Measurements from ENCODE around the gene BRI3BP. TPM values are rescaled to one million over a fixed set of nuclear protein-coding genes. Genes with fewer than 3 reads are reported as not detected.
"Not testable (repeated sequence)": the region's sequence is repeated elsewhere in the genome, so short reads cannot be mapped to it uniquely, and the experiment has no call there.

BRI3BP gene
- total RNA-seq, 2 donors from 2014 or later: 42.1 to 49.1 TPM

- ATAC-seq: no peak
Observed at GRCh38 chr12:125014526-125014925, 21.1 kb downstream of the BRI3BP start.

GRCh38 chr12:125015680-125016310 is 22.4 kb downstream of the BRI3BP start:
- intact Hi-C loops (cut with DNase I, micrococcal nuclease): no loop called here
- ATAC-seq (no peak), DNase-seq (no peak)

More at GRCh38 chr12:125014526-125014925, 21.1 kb downstream of the BRI3BP start:
- DNase-seq: no peak
- intact Hi-C loops (cut with DNase I, micrococcal nuclease): no loop called here

DNA sequence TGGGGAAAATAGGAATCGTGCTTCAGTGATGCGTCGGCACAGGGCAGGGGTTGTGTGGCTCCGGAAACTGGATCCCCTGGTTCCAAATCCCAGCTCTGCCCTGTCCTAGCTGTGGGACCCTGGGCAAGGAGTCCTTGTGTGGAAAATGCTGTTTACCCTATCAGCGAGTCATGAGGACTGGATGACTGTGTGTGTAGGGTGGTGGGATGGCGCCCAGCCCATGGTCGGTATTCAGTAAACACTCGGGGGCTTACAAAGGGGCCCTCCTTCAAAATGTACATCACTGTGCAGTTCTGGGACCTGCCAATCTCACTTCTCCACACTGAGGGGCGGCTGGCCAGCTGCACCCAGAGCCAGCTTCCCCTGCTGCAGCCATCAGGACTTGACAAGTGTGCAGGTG is 24.4 kb downstream of the BRI3BP start:
- no peak for ATAC-seq
- intact Hi-C loops (cut with DNase I, micrococcal nuclease): no loop called here
- DNase-seq: no peak

DNA sequence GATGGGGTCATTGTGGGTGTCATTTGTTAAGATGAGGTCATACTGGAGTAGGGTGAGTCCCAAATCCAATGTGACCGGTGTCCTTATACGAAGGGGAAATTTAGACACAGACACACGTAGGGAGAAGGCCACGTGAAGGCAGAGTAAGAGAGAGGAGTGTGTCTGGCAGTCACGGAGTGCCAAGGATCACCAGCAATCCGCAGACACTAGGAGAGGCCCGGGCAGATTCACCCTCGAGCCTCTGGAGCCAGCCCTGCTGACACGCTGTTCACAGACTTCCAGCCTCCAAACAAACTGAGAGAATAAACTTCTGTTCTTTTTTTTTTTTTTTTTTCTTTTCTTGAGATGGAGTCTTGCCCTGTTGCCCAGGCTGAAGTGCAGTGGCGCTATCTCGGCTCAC is 24.9 kb downstream of the BRI3BP start:
- no peak for DNase-seq
- intact Hi-C loops (cut with DNase I, micrococcal nuclease): no loop called here
- no peak for ATAC-seq

DNA sequence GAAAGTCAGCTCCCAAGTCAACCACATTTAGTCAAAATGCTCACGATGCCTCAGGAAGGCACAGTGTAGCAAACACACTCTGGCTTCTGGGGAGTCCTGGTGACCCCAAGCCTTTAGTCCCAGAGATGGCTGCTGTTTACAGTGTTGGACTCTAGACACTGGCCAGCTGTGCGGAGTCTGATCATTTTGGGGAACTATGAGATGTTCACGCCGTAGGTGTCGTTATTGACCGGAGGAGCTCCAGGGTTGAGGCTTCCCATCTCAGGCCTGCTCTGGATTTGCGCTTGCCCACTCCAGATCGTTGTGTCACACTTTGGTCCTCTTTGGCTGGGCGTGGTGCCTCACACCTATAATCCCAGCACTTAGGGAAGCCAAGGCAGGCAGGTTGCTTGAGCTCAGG is 27.7 kb downstream of the BRI3BP start:
- no peak for ATAC-seq
- DNase-seq: no peak
- intact Hi-C loops (cut with DNase I, micrococcal nuclease): no loop called here

DNA sequence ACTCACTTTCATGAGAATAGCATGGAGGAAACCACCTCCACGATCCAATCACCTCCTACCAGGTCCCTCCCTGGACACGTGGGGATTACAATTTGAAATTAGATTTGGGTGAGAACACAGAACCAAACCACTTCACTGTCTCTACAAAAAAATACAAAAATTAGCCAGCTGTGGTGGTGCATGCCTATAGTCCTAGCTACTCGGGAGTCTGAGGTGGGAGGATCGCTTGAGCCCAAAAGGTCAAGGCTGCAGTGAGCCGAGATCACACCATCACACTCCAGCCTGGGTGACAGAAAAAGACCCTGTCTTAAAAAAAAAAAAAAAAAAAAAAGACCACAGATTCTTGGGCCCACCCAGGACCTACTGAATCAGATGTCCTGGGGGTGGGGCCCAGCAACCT is 28.3 kb downstream of the BRI3BP start:
- intact Hi-C loops (cut with DNase I, micrococcal nuclease): no loop called here
- DNase-seq: no peak
- no peak for ATAC-seq

- ATAC-seq (no peak), DNase-seq (no peak)
- intact Hi-C loops (cut with DNase I, micrococcal nuclease): no loop called here
Observed at GRCh38 chr12:125023065-125023464, 29.6 kb downstream of the BRI3BP start.

DNA sequence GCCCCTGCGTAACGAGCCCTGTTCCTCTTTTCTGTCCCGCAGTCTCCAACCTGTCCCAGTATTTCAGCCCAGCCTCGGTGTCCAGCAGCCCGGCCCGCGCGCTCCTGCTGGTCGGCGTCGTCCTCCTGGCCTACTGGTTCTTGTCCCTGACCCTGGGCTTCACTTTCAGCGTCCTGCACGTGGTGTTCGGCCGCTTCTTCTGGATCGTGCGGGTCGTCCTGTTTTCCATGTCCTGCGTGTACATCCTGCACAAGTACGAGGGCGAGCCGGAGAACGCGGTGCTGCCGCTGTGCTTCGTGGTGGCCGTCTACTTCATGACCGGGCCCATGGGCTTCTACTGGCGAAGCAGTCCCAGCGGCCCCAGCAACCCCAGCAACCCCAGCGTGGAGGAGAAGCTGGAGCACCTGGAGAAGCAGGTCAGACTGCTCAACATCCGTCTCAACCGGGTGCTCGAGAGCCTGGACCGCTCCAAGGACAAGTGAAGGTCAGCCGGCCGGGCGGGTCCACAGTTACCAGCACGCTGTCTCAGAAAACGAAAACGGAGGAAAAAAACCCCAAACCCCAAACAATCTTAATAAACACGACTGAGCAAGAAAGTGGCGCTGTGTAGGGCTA is 31.6 kb downstream of the BRI3BP start:
- intact Hi-C loops (cut with DNase I, micrococcal nuclease): no loop called here
- DNase-seq: no peak
- ATAC-seq: no peak

DNA sequence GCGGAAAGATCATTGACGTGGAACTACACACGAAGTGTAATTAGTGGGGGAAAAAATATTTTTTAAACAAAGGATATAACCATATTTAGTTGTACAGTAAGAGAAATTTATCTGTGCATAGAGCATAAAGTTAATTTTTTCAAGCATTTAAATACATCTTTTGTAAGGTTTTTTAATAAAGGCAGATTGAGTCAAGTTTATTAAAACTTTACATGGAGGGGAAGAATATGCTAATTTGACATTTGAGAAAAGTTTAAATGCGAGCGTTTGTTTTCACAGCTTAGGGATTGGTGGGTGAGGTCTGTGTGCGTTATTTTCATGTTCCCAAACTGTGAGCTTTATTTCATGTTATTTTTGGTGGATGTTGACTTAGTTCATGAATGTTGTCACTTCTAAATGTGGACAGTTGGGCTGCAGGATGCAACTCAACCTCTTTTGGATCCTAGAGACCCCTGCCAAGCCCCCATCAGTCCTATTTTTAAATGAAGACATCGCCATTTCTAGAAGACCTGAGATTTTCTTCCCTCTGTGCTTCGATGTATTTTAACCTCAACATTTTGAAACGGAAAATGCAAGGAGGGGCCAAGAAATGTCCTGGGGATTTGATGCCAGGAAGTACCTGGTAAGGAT is 32.3 kb downstream of the BRI3BP start:
- ATAC-seq: no peak
- intact Hi-C loops (cut with DNase I, micrococcal nuclease): no loop called here
- no peak for DNase-seq

GRCh38 chr12:125028106-125028505 is 34.7 kb downstream of the BRI3BP start:
- ATAC-seq: no peak
- intact Hi-C loops (cut with DNase I, micrococcal nuclease): no loop called here
- no peak for DNase-seq

GRCh38 chr12:125029761-125030358 is 36.4 kb downstream of the BRI3BP start:
- ATAC-seq (no peak), DNase-seq (no peak)
- intact Hi-C loops (cut with DNase I, micrococcal nuclease): no loop called here

DNA sequence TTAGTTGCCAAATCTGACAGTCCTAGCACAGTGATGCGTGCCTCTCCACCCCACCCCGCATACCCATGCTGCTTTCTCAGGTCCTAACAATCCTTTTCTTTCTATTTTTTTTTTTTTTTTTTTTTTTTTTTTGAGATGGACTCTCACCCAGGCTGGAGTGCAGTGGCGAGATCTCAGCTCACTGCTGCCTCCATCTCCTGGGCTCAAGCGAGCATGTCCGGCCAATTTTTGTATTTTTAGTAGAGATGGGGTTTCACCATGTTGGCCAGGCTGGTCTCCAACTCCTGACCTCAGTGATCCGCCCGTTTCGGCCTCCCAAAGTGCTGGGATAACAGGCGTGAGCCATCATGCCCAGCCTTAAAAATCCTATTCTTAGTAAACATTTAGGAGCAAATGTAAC is 38.0 kb downstream of the BRI3BP start:
- DNase-seq; intact Hi-C loops (cut with DNase I, micrococcal nuclease); ATAC-seq: not testable (repeated sequence)

GRCh38 chr12:125032466-125033152 is 39.2 kb downstream of the BRI3BP start:
- DNase-seq: no peak
- ATAC-seq: no peak
- intact Hi-C loops (cut with DNase I, micrococcal nuclease): no loop called here

- DNase-seq: no peak
- ATAC-seq: no peak
- intact Hi-C loops (cut with DNase I, micrococcal nuclease): no loop called here
Observed at GRCh38 chr12:125033288-125033687, 39.8 kb downstream of the BRI3BP start.

DNA sequence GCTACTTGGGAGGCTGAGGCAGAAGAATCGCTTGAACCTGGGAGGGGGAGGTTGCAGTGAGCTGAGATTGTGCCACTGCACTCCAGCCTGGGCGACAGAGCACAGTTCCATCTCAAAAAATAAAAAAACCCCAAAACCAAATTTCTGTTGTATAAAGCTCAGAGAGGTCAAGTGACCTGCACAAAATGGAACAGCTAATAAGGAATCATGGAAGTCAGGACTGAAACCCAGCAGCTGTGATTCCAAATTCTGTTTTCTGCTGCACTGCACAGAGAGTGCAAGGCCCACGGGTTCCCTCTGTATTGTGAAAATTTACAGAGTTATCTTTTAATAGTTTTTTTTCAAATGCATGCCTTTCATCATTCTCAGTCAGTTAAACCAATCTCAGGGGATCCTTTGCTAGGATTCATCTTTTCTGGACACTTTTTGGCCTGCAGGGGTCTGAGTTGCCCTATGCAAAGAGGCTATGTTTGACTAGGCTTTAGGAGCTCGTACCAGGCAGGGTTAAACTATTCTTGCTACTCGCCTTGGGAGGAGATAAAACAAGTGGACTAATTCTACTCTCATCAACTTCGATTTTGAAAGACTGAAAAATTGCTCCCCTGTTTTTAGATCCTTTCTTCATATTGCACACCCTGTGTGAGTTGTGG is 45.7 kb downstream of the BRI3BP start:
- DNase-seq (no peak), ATAC-seq (no peak)
- intact Hi-C loops (cut with DNase I, micrococcal nuclease): no loop called here

DNA sequence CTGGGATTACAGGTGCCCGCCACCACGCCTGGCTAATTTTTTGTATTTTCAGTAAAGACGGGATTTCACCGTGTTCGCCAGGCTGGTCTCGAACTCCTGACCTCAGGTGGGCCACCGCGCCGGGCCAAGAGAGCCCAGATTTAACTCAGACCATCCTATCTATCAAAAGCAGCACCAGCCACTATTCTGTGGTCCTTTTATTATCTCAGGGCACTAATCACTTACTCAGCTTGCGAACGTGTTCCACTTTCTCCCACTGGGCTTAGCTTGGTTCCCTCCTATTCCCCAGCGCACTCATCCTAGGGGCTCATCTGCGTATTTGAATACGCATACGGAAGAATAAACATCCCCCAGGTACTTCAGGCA is 55.6 kb downstream of the BRI3BP start:
- intact Hi-C loops (cut with DNase I, micrococcal nuclease): no loop called here
- ATAC-seq: no peak
- DNase-seq: no peak

DNA sequence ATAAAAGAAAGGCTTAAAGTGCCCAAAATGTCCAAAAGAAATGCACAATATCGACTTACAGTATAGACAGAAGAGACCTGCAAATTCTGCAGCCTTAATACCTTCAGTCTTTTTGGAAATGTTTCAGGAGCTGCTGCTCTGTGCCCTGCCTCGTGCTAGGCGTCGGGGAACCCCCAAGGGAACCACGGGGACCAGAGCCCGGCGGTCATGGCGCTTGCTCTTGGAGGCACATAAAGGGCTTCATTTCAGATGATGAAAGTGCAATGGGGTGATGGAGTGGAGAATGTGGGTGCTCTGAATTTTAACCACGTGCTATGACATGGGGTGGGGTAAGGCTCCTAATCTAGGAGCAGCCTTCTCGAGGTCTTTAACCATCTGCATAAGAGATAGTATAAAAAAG is 57.0 kb downstream of the BRI3BP start:
- intact Hi-C loops (cut with DNase I, micrococcal nuclease): no loop called here
- peak in 1 of 2 donors; percentile 14 for DNase-seq
- ATAC-seq: no peak

- DNase-seq: no peak
- no peak for ATAC-seq
- intact Hi-C loops (cut with DNase I, micrococcal nuclease): no loop called here
Observed at GRCh38 chr12:125050868-125051267, 57.4 kb downstream of the BRI3BP start.

DNA sequence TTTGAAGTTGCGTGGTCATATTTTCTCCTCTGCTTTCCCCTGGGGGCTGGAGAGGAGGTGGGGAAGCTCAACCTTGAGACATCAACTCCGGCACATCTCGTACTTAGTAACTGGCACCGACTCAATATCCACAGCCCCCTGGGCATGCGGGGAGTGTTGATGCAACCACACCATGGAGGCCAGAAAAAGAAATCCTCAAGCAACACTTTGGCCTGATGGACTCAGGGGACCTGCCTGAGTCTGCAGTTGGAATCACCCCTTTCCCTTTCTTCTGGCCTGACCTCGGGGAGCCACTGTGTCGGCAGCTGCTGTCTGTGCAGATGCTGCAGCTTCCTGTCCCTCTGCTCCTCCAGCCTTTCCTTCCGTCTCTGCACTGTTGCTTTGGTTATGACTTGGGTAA is 60.4 kb downstream of the BRI3BP start:
- no peak for ATAC-seq
- intact Hi-C loops (cut with DNase I, micrococcal nuclease): no loop called here
- no peak for DNase-seq
